ENCODE measurements around the gene SLC26A1. TPM values are rescaled to one million over a fixed set of nuclear protein-coding genes. Genes with fewer than 3 reads are reported as not detected.
A peak's percentile ranks its signal among the peaks of the same experiment; 100 is the strongest.

SLC26A1 gene
- total and polyA plus RNA-seq, 2 of the 13 experiments (the other 11 are each of a cell fraction or from before 2014, with no cell fraction given): 5.4 to 22.9 TPM

- TF ChIP-seq SRY (CRISPR knock-in tag; IDR thresholded peaks at IDR 0.05) (no peak), FOXP1 (IDR thresholded peaks at IDR 0.05) (no peak), FOXP1 (CRISPR knock-in tag; IDR thresholded peaks at IDR 0.05) (0 out of 2 replicates have a peak, but pooled peaks have one; percentile 23), RARA (CRISPR knock-in tag; IDR thresholded peaks at IDR 0.05) (peak; percentile 55), SYNCRIP (IDR thresholded peaks at IDR 0.05; ENCODE audit: insufficient read depth, low read depth, low read length) (no peak), ZNF160 (CRISPR knock-in tag; IDR thresholded peaks at IDR 0.05) (no peak), HMGXB4 (CRISPR knock-in tag; IDR thresholded peaks at IDR 0.05; ENCODE audit: borderline replicate concordance in 1 of 2, low read depth in 1 of 2) (peak; percentile 21 to 51; a peak in 2 of 4 replicates), MXD4 (CRISPR knock-in tag; IDR thresholded peaks at IDR 0.05) (peak; percentile 74; the same call in 1 of the 2 replicates), RFX5 (IDR thresholded peaks at IDR 0.05; ENCODE audit: low read depth, low read length) (peak; percentile 39; the same call in 1 of the 2 replicates), ZC3H4 (CRISPR knock-in tag; IDR thresholded peaks at IDR 0.05; ENCODE audit: borderline replicate concordance) (peak; percentile 97; the same call in 1 of the 2 replicates), HIC2 (CRISPR knock-in tag; IDR thresholded peaks at IDR 0.05; ENCODE audit: low read depth) (no peak; the same call in none of the 2 replicates), NCOA1 (CRISPR knock-in tag; IDR thresholded peaks at IDR 0.05) (0 out of 2 replicates have a peak, but pooled peaks have one; percentile 81), NFE2 (CRISPR knock-in tag; IDR thresholded peaks at IDR 0.05) (peak; percentile 90), STAT6 (CRISPR knock-in tag; IDR thresholded peaks at IDR 0.05; ENCODE audit: borderline replicate concordance) (0 out of 2 replicates have a peak, but pooled peaks have one; percentile 14), ZBTB3 (CRISPR knock-in tag; IDR thresholded peaks at IDR 0.05; ENCODE audit: borderline replicate concordance, low read depth) (peak; percentile 12; the same call in 1 of the 2 replicates), ZFP36L1 (CRISPR knock-in tag; IDR thresholded peaks at IDR 0.05) (no peak), TCF7 (IDR thresholded peaks at IDR 0.05; ENCODE audit: low read depth) (no peak), ZGPAT (CRISPR knock-in tag; IDR thresholded peaks at IDR 0.05) (peak; percentile 9; the same call in 1 of the 2 replicates), CCDC6 (CRISPR knock-in tag; IDR thresholded peaks at IDR 0.05) (peak; percentile 5)
Measured at GRCh38 chr4:993111-994029, at the start of gene SLC26A1 (continued).

All from HepG2 (cell line).